Measurements from ENCODE around the gene MCC.

GRCh38 chr5:113253037-113253436 is 235.2 kb downstream of the MCC start:
- TF ChIP-seq POLR2AphosphoS5 (IDR thresholded peaks at IDR 0.05; ENCODE audit: low read depth, low read length) (no peak), TAF1 (IDR thresholded peaks at IDR 0.05; ENCODE audit: borderline replicate concordance, insufficient read depth, low read length) (no peak), SIN3A (IDR thresholded peaks at IDR 0.05; ENCODE audit: borderline replicate concordance, insufficient read depth, low read length) (no peak), REST (IDR thresholded peaks at IDR 0.05; ENCODE audit: insufficient read depth in 1 of 2, low read depth in 2 of 2, low read length in 2 of 2) (no peak), FOXP2 (optimal IDR thresholded peaks at IDR 0.05; ENCODE audit: borderline replicate concordance, extremely low read depth, extremely low read length, insufficient read depth) (no peak)
